Tongue (tissue), 2 donors: ENCODE data around the gene TJAP1. TPM values are rescaled to one million over a fixed set of nuclear protein-coding genes. Genes with fewer than 3 reads are reported as not detected.

Source experiments
- DNase-seq: peaks from one replicate; pipeline ENCODE4 v3.0.0-alpha.2; 2015
- total RNA-seq: library from RNA; depleted of rRNA; stranded (reverse); fragments of >200 nt; gene quantifications from one replicate; pipeline ENCODE4 v1.2.3, GENCODE V29; 2014

Gene TJAP1
- total RNA-seq = 26.8 TPM

GRCh38 chr6:43477235-43478007 is at the start of gene TJAP1:
TSS of gene TJAP1 (plus strand) at chr6:43477570. CDS start at chr6:43499002, 21,432 bp downstream.
- DNase-seq = peak; percentile 97

- DNase-seq = no peak
Observed at GRCh38 chr6:43428112-43428570, 49.2 kb upstream of the TJAP1 start.

- no peak for DNase-seq
Observed at GRCh38 chr6:43428874-43429273, 48.5 kb upstream of the TJAP1 start.

GRCh38 chr6:43432009-43432945 is 45.1 kb upstream of the TJAP1 start:
- no peak for DNase-seq

GRCh38 chr6:43433148-43433547 is 44.2 kb upstream of the TJAP1 start:
- no peak for DNase-seq

GRCh38 chr6:43434001-43434840 is 43.1 kb upstream of the TJAP1 start:
- no peak for DNase-seq

GRCh38 chr6:43434943-43435342 is 42.4 kb upstream of the TJAP1 start:
- no peak for DNase-seq

GRCh38 chr6:43435682-43436437 is 41.5 kb upstream of the TJAP1 start:
- DNase-seq = no peak

GRCh38 chr6:43436577-43437282 is 40.6 kb upstream of the TJAP1 start:
- peak; percentile 87 for DNase-seq

GRCh38 chr6:43437700-43438099 is 39.7 kb upstream of the TJAP1 start:
- no peak for DNase-seq

- no peak for DNase-seq
Observed at GRCh38 chr6:43442935-43443334, 34.4 kb upstream of the TJAP1 start.

GRCh38 chr6:43444036-43444435 is 33.3 kb upstream of the TJAP1 start:
- DNase-seq = no peak

- DNase-seq = no peak
Observed at GRCh38 chr6:43444582-43444981, 32.8 kb upstream of the TJAP1 start.

GRCh38 chr6:43445576-43445975 is 31.8 kb upstream of the TJAP1 start:
- DNase-seq = no peak

GRCh38 chr6:43447604-43448003 is 29.8 kb upstream of the TJAP1 start:
- no peak for DNase-seq

GRCh38 chr6:43448916-43449315 is 28.5 kb upstream of the TJAP1 start:
- no peak for DNase-seq

- no peak for DNase-seq
Observed at GRCh38 chr6:43450699-43451131, 26.7 kb upstream of the TJAP1 start.

- DNase-seq = no peak
Observed at GRCh38 chr6:43451348-43451747, 26.0 kb upstream of the TJAP1 start.

GRCh38 chr6:43451939-43452338 is 25.4 kb upstream of the TJAP1 start:
- DNase-seq = no peak

GRCh38 chr6:43452896-43453295 is 24.5 kb upstream of the TJAP1 start:
- no peak for DNase-seq

GRCh38 chr6:43453831-43454230 is 23.5 kb upstream of the TJAP1 start:
- DNase-seq = no peak
